Measurements from ENCODE around the gene ITPRID1. TPM values are rescaled to one million over a fixed set of nuclear protein-coding genes. Genes with fewer than 3 reads are reported as not detected.

The ITPRID1 gene
- total and polyA plus RNA-seq, 2 of the 8 experiments (the other 6 are each of a cell fraction or from before 2014, with no cell fraction given), result 0.09 to 0.47 TPM

- no peaks in the 10 kb centered on the region for H3K79me1 ChIP-seq (ENCODE audit: low read depth, low read length)
- no peaks in the 10 kb centered on the region for H3K79me2 ChIP-seq (ENCODE audit: control insufficient read depth in 1 of 2, insufficient read depth in 2 of 2, low read length in 2 of 2)
- peaks cover 3 to 32% (median 16%) of the 10 kb centered on the region in 4 experiments; a peak in 5 of 7 replicates for H3K4me1 ChIP-seq (replicated peaks in 1 of 4; ENCODE audit: control insufficient read depth in 3 of 4, insufficient read depth in 4 of 4, low read length in 3 of 4)
- H3K4me2 ChIP-seq (ENCODE audit: insufficient read depth in 1 of 2, low read depth in 2 of 2, low read length in 2 of 2), result no peak overlapping the region
- H3K9ac ChIP-seq (replicated peaks in 1 of 4; ENCODE audit: extremely low read depth in 1 of 4, low read depth in 3 of 4, low read length in 3 of 4), result no peak overlapping the region
- no peak overlapping the region for H3K4me3 ChIP-seq (ENCODE audit: extremely low read depth in 1 of 4, insufficient read depth in 2 of 4, low read depth in 3 of 4, low read length in 4 of 4)
- no peaks in the 10 kb centered on the region; the same call in 1 of the 2 replicates for H3K23me2 ChIP-seq (ENCODE audit: low read depth, low read length)
- H3K56ac ChIP-seq (replicated peaks; ENCODE audit: insufficient read length, low read depth, low read length), result no peak overlapping the region
- H4K20me1 ChIP-seq (replicated peaks in 1 of 2; ENCODE audit: control insufficient read depth in 1 of 2, insufficient read depth in 2 of 2, low read length in 2 of 2), result no peaks in the 10 kb centered on the region
- H2AFZ ChIP-seq (ENCODE audit: low read length), result no peak overlapping the region
- H3K4ac ChIP-seq (replicated peaks; ENCODE audit: insufficient read length, low read depth, low read length), result no peak overlapping the region
- H3K36me3 ChIP-seq (ENCODE audit: control insufficient read depth in 2 of 4, insufficient read depth in 4 of 4, low read length in 3 of 4), result no peaks in the 10 kb centered on the region
- ChIA-PET POLR2A (ENCODE audit: partially characterized antibody) (no interaction called here), CTCF (ENCODE audit: partially characterized antibody) (interaction anchor here (0.6 to 2.4 kb wide), 5 partner anchors 13 to 90 kb away, joined by 3 to 7 read pairs (median 3); no protein-coding TSS in a partner anchor)
- H4K91ac ChIP-seq (replicated peaks; ENCODE audit: insufficient read length, low read length), result no peak overlapping the region
- no peak overlapping the region for H3K14ac ChIP-seq (ENCODE audit: insufficient read length)
- H2BK5ac ChIP-seq (ENCODE audit: low read depth, low read length), result 0 out of 2 replicates have a peak overlapping the region, but pooled peaks have one; percentile 19
- no peaks in the 10 kb centered on the region; a peak in 1 of 4 replicates for H3K9me3 ChIP-seq (ENCODE audit: insufficient read depth in 2 of 2, low read depth in 1 of 2, low read length in 1 of 2)
- H2BK120ac ChIP-seq (replicated peaks; ENCODE audit: low read depth, low read length), result no peak overlapping the region
- no peak overlapping the region for H4K8ac ChIP-seq (ENCODE audit: extremely low read depth, insufficient read depth, low read length)
- H3K27ac ChIP-seq (ENCODE audit: low read depth, low read length), result no peak overlapping the region
- no peak overlapping the region for H2BK15ac ChIP-seq (ENCODE audit: low read length)
- DNase-seq (ENCODE audit: low read depth in 1 of 2, low spot score in 2 of 2) (no peak), FAIRE-seq (no peak)
- no peak overlapping the region for H2AK5ac ChIP-seq (ENCODE audit: low read depth, low read length)
- no peak overlapping the region for H2BK20ac ChIP-seq (ENCODE audit: low read length)
- no peak overlapping the region for H4K5ac ChIP-seq (ENCODE audit: insufficient read length, low read depth, low read length)
- WGBS, 2 experiments (ENCODE audit: extremely low coverage in 1 of 2, insufficient coverage in 1 of 2, insufficient read length in 1 of 2, insufficient replicate concordance in 2 of 2, low coverage in 1 of 2, low lambda C conversion rate in 2 of 2, missing lambda C conversion rate in 1 of 2), result 83% methylated on average over 5 of the region's 7 CpGs; no CpG with 5 or more reads in 1 of the 2 experiments
- no peaks in the 10 kb centered on the region for H3K27me3 ChIP-seq (replicated peaks in 1 of 4; ENCODE audit: control insufficient read depth in 3 of 4, extremely low read depth in 1 of 4, insufficient read depth in 3 of 4, low read length in 3 of 4)
- no peak overlapping the region for H2BK12ac ChIP-seq (ENCODE audit: low read depth, low read length)
- no peak overlapping the region for H3K23ac ChIP-seq (ENCODE audit: insufficient read length)
- no peak overlapping the region for H3K18ac ChIP-seq (ENCODE audit: extremely low read depth, low read length)
- TF ChIP-seq CHD2 (IDR thresholded peaks at IDR 0.05; ENCODE audit: low read length), result no peak
- no peak for TF ChIP-seq CBX8 (IDR thresholded peaks at IDR 0.05; ENCODE audit: borderline replicate concordance, low read depth, low read length)
- TF ChIP-seq E2F6 (IDR thresholded peaks at IDR 0.05), result no peak
- no peak for TF ChIP-seq POLR2A (IDR thresholded peaks at IDR 0.05; ENCODE audit: control extremely low read depth in 1 of 2, low read depth in 2 of 2, low read length in 2 of 2)
- no peak for TF ChIP-seq EP300 (IDR thresholded peaks at IDR 0.05; ENCODE audit: borderline replicate concordance in 1 of 2, low read depth in 2 of 2, low read length in 2 of 2)
- TF ChIP-seq RFX5 (IDR thresholded peaks at IDR 0.05; ENCODE audit: borderline replicate concordance, low read depth, low read length), result no peak
- TF ChIP-seq FOSL1 (IDR thresholded peaks at IDR 0.05; ENCODE audit: insufficient read depth, low read depth, low read length), result no peak
- no peak for TF ChIP-seq KDM4A (IDR thresholded peaks at IDR 0.05; ENCODE audit: low read depth, low read length, severe bottlenecking)
- no peak for TF ChIP-seq RXRA (IDR thresholded peaks at IDR 0.05; ENCODE audit: insufficient read depth, low read depth, low read length)
- no peak for TF ChIP-seq KDM1A (IDR thresholded peaks at IDR 0.05; ENCODE audit: borderline replicate concordance, low read length)
- no peak for TF ChIP-seq MAFK (IDR thresholded peaks at IDR 0.05; ENCODE audit: low read depth, low read length)
- TF ChIP-seq YY1 (IDR thresholded peaks at IDR 0.05; ENCODE audit: low read depth, low read length), result no peak
- no peak for TF ChIP-seq TAF7 (optimal IDR thresholded peaks at IDR 0.05; ENCODE audit: borderline replicate concordance, low read depth, low read length)
- TF ChIP-seq EGR1 (IDR thresholded peaks at IDR 0.05; ENCODE audit: borderline replicate concordance, low read depth, low read length), result no peak
Measured at GRCh38 chr7:31647511-31647910, 133.6 kb downstream of the ITPRID1 start.
